Smooth muscle cell of the brain vasculature (primary cell): ENCODE measurements around the gene HNMT.
"Not testable (repeated sequence)": the region's sequence is repeated elsewhere in the genome, so short reads cannot be mapped to it uniquely, and the experiment has no call there.

Experiments used
- DNase-seq: peaks from one replicate; pipeline ENCODE4 v3.0.0-alpha.2; 2012; ENCODE audit warnings: low read depth, low spot score

Gene HNMT

DNA sequence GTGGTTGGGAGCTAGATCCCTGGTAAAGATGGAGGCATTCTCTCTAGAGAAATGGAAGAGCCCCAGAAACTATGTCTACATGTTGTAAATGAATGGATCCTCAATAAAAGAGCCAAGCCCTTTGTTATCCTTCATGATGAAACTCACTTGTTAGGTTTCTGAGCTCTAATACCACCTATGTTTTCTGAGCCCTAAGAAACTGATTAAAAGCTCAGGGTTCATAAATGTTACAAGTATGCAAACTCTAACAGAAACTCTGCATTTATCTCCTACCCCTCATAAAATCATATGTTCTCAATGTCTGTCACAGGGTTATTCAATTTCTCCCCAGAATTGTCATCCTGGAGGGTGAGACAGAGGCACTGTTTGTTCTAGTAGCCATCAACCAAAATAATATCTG is 18.0 kb upstream of the HNMT start:
- no peak for DNase-seq

- DNase-seq, result no peak
Measured at GRCh38 chr2:137947032-137947727, 17.1 kb upstream of the HNMT start.

- peak; percentile 65 for DNase-seq
Measured at GRCh38 chr2:137947728-137948336, 16.4 kb upstream of the HNMT start.

GRCh38 chr2:137948894-137949293 is 15.4 kb upstream of the HNMT start:
- no peak for DNase-seq

DNA sequence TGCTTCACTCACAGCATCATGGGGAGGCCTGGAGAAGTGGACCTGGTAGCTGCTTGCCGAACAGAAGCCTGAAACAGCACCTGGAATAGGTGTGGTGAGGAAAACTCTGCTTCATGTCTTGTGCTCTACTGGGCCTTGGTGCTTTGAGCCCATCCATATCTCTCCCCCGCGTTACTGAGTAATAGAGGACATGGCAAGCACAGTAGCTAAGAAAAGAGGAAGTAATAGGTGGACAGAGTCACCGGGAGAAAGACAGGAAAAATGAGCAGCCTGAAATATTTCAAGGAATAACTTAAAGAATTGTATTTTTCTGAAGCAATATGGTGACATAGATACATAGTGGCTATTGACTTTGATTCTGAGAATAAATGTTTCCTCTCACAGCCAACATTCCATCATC is 14.0 kb upstream of the HNMT start:
- no peak for DNase-seq

DNA sequence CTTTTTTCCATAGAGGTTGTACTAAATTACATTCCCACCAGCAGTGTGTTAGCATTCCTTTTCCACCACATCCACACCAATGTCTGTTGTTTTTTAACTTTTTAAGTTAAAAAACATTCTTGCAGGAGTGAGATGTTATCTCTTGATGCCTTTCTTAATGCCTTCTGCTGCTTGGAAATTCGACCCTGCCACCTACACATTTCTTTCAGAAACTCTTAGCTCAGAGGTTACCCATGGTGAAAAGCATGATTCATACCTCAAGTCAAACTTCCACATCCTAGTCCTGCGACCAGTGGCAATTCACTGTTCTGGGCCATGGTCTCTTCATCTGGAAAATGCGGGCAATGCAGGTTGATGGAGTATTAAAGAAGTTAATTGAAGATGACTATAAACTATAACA is 12.7 kb upstream of the HNMT start:
- peak; percentile 20 for DNase-seq

- no peak for DNase-seq
Measured at GRCh38 chr2:137952586-137953129, 11.6 kb upstream of the HNMT start.

DNA sequence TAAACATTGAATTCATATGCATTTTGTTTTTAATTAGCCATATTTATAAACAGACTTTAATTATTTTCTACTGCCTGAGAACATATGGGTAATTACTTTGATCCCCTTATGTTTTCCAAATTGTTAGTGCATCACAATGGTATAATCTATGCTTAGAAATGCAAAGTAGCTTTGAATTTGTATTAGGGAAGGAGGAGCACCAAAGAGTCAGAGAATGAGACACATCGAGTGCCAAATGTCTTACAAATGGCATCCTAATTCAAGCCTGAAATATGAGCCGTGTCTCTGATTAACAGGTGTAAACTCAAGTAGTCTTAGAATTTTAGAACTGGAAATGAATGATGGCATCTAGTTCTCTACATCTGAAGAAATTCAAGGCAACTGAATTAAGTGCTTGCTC is 8.7 kb upstream of the HNMT start:
- DNase-seq, result no peak

DNA sequence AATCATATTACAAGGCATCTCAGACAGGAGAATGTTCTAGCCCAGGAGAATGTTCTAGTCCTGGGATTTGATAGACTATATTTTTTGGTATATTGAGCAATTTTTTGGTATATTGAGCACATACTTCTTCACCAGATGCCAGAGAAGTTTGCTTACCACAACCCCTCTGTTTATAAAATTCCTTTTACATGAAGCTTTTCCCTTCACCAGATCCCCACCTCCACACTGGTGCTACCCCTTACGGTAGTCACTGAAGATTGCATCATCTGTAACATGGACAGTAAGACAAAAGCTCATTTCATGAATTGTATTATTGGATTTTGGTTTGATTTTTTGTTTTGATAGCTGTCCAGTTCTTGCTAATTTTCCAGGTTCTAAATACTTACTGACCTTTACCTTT is 7.2 kb upstream of the HNMT start:
- no peak for DNase-seq

- DNase-seq, result no peak
Measured at GRCh38 chr2:137959166-137959565, 5.1 kb upstream of the HNMT start.

- DNase-seq, result no peak
Measured at GRCh38 chr2:137960223-137960622, 4.0 kb upstream of the HNMT start.

GRCh38 chr2:137961602-137962001 is 2.7 kb upstream of the HNMT start:
- DNase-seq, result no peak

DNA sequence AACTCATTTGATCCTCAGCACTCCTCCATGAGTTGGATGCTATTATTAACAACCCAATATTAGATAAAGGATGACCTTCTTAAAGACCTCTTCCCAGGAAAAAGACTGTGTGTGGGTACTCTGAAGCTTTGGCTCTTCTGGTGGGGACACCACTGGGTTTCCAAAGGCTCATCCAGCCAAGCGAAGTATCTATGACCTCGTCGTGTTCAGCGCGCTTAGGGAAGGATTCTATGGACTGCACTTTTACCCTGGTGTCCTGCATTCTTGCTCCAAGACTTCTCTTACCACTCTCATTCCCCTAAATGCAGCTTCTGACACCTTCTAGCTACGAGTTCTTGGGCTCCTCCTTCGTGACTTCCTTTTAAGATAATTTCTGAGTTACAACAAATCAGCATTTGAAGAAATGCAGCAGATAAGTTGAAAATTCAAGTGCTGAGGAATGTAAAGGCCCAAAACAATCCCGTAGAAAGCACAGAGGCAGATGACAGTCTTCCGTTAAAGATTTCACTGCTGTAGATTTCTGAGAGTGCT is 673 bp upstream of the HNMT start:
- no peak for DNase-seq

GRCh38 chr2:137964859-137965459 is 686 bp downstream of the HNMT start:
- DNase-seq, result no peak

DNA sequence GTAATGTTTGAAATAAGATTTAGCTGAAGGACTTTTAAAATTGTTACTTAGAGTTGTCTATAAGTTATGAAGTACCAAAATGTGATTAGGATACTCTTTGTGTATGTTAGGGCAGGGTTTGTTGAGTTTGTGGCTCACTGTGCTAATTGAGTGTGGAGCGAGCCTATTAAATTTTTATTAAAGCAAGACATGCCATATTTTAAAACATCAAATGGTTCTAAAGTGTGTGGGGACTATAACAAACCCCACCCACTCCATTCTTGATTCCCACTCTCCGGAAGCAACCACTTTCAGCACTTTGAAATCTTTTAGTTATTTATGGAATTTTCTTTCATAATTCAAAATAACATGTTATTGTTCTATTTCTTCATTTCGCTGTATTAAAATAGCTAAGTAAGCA is 1.8 kb downstream of the HNMT start:
- DNase-seq, result no peak

GRCh38 chr2:137967042-137967441 is 2.8 kb downstream of the HNMT start:
- no peak for DNase-seq

DNA sequence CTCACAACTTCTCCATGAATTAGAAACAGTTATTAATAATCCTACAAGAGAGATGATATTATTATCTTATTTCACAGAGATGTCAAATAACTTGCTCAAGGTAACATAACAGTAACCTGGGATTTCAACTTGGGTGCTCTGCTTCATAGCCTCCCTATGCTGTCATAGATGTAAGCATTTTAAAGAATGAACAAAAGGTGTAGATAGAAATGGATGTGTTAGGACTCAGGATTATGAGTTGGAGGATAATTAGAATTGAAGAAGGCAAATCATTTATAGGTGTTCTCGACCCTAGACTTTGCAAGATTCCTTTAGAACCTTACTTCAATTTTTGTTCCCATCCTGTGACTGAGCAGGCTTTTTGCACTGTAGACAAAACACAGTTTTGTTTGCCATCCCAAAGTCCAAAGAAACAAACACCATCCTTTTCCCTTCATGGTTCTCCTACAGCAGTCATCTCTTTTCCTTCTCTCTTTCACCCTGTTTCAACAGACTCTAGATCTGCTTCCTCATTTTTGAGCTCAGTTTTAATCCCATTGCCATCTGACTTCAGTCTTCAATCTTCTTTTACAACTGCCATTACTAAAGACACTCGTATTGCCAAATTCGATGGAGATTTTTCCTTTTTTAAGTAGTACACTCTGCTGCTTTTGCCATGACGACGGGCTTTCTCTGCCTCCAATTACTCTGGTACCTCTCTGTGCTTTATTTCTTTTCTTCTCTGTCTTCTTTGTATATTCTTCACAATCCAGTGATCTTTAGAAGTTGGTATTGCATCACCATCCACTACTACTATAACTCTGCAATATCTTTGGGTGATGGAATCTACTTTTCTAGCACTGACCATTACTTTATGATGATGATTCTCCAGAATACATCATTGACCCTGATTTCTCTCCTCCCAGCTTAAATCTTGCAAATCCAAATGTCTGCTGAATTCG is 4.5 kb downstream of the HNMT start:
- no peak for DNase-seq

DNA sequence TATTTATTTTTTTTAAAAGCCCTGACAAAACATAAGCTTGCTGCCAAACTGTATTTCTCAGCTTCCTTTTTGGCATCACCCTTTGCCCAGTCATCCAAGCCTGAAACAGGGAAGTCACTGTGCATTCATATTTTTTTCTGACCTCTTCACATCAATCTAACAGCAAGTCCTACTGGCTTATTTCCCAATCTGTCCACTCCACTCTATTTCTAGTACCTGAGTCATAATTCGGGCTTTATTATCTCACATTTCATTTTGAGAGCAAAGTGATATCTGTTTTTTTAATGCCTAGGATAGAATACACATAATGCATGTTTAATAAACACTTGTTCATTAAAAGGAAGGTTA is 5.1 kb downstream of the HNMT start:
- peak; percentile 29 for DNase-seq

DNA sequence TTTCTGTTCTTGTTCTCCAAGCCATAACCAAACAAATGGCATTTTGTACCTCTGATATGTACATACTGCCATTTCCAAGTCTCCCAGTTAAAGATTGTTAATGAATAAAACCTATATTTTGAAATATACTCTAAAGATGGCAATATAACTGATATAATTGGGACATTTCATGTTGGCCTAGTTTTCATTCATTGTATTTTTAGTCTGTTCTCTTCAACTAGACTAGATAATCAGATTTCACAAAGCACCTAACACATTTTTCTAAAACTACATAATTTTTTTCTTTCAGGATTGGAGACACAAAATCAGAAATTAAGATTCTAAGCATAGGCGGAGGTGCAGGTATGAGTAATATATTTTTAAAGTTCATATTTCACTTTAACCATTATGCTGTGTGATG is 5.6 kb downstream of the HNMT start:
- no peak for DNase-seq

DNA sequence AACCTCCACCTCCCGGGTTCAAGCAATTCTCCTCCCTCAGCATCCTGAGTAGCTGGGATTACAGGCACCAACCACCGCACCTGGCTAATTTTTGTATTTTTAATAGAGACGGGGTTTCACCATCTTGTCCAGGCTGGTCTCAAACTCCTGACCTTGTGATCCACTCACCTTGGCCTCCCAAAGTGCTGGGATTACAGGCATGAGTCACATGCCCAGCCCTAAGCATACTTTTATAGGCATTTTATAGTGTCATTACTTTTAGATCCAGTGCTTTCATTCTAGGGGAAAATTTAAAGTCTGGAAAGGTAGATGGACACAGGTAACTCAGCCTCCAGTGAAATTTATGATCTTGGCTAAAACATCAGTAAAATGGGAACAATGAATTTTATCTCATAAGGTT is 7.0 kb downstream of the HNMT start:
- not testable (repeated sequence) for DNase-seq

DNA sequence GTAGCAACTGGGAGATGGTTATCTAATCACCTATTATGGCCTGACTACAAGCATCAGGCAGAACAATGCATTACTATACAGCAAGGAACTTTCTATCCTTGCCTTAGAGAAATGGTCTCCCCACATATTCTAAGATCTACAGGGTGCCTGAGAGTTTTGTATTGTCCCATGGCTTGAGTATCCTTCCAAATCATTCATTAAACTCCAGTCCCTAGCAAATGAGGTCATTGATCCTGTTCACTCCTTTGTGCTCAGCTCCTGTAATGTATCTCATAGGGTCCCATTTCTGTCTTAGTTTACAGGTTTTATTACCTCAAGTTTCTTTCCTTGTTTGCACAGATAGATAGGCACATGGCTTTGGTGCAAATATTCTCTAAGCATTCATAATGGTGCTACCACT is 9.0 kb downstream of the HNMT start:
- DNase-seq, result no peak
